Stimulated activated CD4-positive, alpha-beta T cell treated with anti-CD3 and anti-CD28 coated beads, Interleukin-1b, Interleukin-23, amount 100 ng/mL, for 24 hours (primary cell): ENCODE data around the gene CACNA1S.

Source experiments
- DNase-seq, 4 experiments: peaks; one replicate each; pipeline ENCODE4 v3.0.0-alpha.2; 2020; ENCODE audit warnings: low read depth in 4 of 4, low spot score in 1 of 4

The CACNA1S gene

DNA sequence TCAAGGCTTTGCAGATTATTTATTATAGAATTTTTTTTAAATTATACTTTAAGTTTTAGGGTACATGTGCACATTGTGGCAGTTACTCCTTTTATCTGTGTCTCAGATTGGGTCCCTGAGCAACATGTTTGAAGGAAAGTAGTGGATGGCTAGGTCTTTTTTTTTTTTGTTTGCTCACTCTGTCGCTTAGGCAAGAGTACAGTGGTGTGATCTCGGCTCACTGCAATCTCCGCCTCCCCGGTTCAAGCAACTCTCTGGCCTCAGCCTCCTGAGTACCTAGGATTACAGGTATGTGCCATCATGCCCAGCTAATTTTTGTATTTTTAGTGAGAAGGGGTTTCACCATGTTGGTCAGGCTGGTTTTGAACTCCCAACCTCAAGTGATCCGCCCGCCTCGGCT is 49.1 kb downstream of the CACNA1S start:
- DNase-seq, result no peak

DNA sequence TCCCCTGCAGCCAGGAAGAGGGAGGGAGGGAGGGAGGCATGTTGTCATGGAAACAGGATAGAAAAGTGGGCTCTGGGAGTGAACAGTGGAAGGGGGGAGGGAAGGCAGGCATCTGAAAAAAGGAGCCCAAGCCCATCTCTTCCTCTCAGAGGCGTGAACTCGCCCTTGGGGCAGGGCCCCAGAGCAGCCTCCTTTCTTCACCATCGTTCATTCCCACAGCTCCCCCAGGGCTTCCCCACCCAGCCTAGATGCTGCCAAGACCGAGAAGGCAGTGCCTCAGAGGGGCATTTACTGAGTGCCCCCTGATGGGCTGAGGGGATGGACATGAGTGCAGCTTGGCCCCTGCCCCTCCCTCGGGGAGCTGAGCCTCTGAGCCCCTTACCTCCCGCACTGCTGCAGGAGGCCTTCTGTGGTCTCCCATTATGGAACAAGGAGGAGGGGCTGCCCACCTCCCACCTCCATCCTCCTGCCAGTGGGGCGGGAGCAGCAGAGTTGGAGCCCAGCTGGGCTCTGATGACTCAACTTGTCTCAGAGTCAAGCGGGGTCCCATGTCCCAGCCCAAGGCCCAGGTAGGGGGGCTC is 49.6 kb downstream of the CACNA1S start:
- DNase-seq, result no peak

DNA sequence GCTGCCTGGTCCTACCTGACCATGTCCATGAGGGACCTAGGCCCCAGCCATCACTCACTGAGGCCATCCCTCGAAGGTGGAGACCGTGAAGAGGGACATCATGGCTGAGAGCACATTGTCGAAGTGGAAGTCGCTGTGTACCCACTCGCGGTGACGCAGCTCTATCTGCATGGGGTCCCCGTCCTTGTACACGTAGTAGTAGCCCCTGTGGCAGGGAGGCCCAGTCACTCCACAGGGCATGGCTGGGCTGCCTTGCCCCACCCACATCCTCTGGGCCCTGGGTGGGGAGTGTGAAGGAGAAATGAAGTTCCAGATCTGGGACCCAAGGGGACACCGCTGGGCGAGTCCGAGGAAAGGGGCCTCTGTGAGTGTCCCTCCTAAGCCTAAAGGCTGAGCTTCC is 50.3 kb downstream of the CACNA1S start:
- no peak for DNase-seq

DNA sequence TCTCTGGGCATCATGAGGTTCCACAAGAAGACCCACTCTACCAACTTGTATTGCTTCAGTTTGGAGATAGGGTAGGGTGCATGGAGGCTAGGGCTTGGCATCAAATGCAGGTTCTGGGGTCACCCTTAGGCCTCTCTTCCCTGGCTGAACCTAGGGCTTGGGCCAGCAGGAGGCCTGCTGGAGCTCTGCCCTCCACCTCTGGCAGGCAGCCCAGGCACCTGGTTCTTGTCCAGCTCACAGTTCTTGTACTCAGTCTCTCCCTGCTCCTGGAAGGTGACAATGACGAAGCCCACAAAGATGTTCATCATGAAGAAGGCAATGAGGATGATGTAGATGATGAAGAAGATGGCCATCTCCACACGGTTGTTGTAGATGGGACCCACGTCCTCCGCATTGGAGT is 51.2 kb downstream of the CACNA1S start:
- DNase-seq, result no peak

DNA sequence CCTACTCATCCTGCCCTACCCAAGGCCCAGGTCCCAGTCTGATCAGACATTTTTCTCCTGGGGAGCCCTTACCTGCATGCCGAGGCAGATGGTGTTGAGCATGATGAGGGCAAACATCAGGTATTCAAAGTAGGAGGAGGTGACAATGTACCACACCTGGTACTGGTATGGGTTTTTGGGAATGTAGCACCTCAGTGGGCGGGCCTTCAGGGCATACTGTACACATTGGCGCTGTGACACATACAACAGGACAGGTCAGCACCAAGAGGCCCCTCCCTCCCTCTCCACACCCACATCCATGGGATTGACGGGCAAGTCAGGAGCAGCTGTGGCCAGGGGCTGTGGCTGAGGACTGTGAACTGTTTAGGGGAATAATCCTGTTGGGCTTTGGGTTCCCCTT is 51.6 kb downstream of the CACNA1S start:
- DNase-seq, result no peak

DNA sequence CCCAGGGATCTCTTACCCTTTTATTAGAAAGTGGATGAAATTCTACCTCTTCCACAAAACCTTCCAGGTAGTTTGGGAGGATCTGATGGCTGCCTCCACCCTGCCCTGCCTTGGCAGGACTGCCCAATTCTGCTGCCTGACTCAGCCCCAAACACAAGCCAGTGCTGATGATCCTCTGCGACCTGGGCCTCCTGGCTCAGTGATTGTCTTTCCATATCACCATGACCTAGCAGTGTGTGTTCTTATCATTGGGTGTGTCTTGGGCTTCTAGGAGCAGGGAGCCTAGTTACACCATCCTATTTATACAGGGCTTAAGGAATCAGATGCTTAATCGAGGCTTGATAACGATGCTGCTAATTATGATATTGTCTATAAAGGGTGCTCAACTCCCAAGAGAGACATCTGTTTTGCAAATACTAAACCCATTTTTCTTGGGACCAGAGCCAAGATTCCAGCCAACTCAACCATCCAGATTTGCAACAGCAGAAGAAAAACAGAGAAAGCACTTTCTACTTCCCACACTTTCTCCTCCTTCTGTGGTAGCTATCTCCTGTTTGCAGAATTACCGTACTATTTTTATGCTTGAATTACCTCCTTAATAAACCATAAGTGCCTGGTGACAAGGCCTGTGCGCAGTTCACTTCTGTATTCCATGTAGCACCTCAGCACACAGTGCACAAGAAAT is 52.2 kb downstream of the CACNA1S start:
- DNase-seq, result no peak

DNA sequence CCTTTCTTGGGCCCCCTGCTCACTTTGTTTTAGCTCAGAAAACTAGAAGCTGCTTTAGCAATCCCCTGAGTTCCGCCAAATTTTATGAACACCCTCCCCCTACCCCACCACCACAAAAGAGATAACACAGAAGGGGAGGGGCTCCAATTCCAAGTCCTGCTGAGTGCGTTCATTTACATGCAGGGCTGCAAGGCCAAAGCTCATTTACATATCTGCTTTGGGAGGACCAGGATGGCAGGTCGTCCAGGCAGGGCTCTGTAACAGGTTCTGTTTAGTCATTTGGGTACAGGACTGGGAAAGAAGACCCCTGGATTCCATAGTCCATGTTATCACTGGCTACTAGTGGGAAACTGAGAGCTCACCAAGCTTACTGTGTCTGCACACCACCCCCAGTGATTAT is 52.8 kb downstream of the CACNA1S start:
- no peak for DNase-seq

DNA sequence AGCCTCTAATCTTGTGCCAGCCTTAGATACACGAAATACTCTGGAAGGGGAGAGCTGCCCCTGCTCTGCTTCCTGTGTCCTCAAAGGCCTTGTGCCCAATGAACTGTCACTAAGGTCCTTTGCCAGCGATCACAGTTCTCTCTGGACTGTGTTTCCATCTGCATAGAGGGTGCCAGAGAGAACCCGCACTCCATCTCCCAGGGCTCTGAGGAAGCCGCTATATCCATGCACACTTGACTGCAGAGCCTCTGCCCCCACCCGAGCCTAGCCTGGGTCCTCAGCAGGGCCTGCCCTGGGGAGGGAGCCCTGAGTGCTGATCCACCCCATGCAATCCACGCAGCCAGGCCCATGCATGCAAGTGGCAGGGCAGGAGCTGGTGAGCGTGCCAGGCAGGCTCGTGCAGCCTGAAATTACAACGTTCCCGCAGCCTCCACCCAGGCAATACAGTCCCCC is 58.1 kb downstream of the CACNA1S start:
- DNase-seq, result no peak

DNA sequence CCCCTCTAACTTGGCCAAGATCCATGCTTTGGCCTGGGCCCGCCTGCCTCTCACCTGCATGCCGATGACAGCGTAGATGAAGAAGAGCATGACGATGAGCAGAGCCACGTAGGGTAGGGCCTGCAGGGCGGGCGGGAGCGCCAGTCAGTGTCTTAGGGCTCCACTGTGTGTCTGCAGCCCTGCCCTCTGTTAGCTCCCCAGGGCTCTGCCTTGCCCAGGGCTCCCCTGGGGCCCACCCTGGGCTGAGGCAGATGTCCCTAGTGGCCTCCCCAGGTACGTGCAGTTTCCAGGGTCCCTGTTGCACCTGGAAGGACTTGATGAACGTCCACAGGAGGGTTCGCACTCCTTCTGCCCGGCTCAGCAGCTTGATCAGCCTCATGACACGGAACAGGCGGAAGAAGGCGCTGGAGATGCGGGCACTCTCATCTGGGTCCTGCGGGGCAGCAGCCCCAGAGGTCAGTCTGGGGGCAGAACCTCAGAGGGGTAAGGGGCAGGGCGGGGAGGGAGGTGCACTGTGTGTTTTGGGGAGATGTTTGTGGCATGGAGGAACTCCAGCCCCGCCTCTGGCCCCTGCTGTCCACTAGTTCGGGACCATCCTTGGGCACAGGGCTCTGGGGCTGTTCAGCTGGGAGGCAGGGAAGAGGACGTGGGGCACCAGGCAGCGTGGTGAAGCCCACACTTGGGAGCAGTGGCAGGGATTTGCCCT is 58.9 kb downstream of the CACNA1S start:
- no peak for DNase-seq

DNA sequence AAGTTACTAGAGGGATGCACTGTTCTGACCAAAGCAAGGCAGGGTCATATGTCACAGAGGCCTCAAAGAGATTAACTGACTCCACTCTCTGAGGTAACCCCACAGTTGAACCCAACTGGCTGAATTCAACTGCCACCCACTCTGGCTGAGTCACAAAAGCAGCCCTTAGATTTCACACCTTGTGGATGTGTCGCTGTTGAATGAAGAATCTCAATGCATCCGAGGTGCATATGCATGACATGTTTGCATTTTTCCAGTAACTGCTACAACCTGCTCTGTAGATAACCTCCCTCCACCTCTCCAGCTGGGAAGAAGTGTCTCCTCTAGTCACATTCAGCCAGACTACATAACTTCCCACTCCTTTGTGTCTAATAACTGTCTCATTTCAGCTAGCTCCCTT is 60.8 kb downstream of the CACNA1S start:
- DNase-seq, result no peak

DNA sequence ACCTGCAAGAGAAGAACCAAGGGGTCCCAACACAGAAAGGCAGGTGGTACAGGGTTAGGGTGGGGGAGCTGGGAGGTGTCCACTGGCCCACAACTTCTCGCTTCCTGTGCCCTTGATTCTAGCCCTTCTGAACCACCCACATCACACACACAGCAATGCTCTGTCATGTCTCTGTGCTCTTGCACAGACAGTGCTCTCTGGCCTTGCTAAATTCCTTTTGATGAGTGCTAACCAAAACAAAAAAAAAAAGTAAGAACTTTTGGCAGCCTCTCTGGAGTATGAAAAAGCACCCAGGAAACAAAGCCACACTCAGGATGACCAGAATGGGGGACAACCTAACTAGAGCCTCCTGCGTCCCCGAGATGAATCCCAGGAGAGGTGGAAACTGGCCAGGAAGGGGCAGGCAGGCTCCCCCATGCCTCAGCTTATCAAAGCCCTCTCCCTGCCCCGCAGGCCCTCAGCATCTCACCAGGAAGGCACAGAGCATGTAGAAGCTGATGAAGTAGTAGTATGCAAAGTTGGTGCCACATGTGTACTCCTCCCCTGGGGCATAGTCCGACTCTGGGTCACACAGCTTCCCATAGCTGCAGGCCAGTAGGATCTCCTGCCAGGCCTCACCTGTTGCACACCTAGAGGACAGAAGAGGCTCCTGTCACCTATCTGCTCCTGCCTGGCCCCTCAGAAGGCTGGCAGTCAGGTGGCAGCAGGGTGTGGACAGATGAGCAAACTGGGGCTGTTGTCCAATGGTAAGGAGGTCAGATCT is 61.5 kb downstream of the CACNA1S start:
- no peak for DNase-seq

DNA sequence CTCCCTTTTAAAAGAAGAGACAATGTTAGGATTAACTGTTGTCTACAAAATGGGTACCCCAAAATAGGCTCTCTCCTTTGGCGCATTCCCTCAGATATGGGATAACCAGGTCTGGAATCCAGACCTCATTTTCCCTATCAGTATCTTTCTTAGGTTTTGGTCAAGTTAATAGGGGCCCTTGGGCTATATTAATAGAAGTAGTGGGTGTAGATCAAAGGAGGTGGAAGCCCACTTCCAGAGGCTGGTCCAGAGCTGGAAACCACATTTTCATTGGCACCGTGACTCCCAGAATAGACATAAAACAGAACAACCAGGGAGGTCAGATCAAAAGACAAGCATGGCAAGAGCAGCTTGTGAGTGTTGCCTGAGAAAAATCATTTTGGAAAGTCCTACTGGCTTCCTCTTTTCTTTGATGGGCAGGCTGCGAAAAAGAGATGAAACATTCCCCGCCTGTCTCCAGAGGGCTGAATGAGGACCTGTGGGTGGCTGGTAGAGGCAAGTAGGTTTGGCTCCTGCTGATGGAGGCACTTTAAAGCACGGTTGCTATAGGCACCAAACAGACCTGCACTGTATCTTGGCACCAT is 62.9 kb downstream of the CACNA1S start:
- DNase-seq, result no peak

DNA sequence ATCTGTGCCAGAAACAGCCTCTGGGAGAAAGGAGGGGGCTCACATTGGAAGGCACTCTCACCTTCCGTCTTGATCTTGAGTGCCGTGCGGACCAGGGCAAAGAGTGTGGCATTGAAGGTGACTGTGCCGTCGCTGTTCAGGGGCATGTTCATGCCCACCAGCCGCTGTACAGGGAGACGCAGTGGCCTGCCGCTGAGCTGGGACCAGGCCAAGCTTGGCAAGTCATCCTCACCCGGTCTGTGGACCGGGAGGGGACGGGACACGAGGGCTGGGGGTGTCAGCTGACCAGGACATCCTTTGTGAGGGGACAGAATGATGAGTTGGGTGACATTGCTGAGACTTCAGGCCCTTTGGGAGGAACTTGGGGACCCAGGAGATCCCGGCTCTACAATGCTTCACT is 63.7 kb downstream of the CACNA1S start:
- no peak for DNase-seq

DNA sequence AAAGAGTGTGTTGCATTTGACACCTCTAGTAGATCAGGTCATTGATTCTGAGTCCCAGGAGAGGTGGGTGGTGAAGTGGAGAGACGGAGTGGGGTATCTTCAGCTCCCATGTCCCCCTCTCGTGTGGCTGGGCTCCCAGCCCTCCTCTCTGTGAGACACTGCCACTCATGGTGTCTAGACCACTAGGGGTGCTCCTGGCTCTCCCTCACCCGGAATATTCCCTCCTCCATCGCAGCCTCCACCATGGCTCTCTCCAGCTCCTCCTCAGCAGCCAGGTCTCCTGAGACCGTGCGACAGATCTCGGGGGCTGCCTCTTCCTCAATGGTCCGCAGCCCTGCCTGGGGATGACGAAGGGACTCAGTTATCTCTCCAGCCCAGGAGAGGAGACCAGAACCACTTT is 68.1 kb downstream of the CACNA1S start:
- no peak for DNase-seq

DNA sequence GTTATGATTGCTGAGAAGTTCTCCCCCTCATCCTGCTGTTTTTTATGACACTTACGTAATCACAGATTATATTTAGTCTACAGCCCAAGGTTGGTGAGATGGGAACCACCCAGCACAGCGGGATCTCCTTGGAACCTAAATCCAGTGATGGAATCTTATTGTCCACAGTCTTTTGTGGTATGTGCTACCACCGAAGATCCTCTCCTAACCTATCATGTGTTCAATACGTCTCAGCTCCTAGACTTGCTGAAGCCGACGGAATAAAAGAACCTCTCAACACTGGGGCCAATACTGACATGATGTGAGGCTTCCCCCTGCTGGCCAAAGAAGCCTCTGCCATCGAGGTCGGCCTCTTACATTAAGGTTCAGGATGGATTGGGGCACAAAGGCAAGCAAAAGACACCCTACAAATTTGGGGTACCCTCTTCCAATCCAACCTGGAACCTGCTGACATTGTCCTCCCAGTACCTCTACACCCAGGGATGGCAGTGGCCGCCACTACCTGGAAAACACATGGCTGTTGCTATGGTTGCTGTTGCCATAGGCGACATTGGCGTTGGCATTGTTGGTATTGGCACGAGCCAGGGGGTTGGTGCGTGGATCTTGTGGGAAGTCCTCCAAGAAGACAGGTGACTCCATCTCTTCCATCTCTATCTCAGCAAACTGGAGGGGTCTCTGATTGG is 69.3 kb downstream of the CACNA1S start:
- DNase-seq, result peak in 3 of 4 experiments; percentile 38 to 45 (median 39)

DNA sequence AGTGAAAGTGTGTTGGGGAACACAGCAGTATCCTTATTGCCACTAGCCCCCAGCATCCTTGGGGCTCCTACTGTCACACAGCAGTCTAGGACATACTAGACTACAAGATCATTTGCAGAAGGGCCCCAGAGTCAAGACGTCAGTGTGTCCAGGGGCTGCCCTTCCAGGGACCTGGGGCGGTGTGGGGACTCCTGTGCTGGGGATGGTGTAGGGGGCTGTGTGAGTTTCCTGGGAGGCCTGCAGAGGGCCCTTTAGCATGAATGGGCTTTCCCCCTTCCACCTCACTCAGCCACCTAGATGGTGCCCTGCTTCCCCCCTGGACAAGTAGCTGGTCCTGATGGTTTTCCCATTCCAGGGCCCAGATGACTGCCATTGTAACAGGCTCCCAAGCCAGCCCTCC is 71.2 kb downstream of the CACNA1S start:
- DNase-seq, result no peak

DNA sequence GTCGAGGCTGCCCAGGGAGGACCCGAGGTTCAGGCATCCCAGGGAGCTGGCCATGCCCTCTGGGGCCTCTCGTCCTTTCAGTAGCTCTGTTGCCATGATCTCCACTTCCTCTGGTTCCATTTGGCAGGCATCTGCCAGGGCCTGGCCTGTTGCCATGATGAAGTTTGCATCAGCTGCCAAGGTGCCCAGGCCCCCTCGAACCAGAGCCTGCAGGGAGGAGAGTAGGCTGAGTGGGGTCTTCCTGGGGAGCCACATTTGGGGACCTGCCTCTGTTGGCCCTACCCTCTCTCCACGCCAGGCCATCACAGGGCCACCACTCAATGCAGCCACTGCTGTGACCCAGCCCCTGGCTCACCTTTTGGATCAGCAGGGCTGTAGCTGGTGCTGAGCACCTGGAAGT is 72.3 kb downstream of the CACNA1S start:
- no peak for DNase-seq

DNA sequence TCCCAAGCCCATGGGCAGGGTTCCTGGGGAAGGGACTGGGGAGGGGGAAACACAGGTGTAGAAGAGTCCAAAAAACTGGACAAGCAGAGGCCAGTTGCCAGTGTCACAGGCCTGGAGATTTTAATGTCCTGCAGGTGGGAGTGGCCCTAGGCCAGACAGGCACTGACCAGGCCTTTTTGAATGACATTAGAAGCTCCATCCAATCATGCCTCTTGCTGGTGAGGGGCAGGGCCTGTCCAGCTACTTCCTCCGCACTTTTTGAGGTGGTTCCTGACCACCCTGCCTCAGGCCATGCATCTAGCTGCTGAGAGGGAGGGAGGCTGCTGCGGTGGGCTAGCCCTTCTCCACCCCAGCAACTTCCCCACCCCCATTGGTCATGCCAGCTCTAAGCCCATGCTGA is 72.8 kb downstream of the CACNA1S start:
- DNase-seq, result no peak

DNA sequence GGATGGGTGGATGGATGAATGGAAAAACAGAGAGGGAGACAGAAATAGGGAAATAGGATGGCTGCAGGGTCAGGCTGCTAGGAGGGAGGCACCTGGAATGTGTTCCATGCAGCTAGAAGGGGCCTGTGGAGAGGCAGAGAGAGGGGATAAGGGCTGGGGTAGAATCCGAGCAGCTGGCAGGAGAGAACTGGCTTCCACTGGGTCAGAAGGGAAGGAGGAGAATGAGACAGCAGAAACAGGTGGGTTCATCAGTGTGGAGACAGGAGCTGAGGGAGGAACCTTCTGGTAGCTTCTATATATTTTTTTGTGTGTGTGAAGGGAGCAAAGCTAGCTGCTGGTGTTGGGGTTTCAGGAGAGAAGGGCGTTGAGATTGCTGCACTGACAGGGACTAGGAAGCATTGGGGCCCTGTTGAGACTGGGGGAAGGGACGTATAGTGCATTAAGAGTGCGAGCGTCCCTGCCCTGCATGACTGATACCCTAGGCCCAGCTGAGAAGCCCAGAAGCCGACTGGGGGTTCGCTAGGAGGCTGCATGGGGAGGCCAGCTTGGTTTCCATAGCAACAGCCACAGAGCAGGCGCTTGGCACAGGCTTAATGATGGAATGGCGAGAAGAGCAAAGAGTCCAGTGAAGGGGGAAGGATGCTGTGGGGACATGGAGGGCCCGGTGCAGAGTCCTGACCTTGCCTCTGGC is 73.9 kb downstream of the CACNA1S start:
- DNase-seq, result no peak

DNA sequence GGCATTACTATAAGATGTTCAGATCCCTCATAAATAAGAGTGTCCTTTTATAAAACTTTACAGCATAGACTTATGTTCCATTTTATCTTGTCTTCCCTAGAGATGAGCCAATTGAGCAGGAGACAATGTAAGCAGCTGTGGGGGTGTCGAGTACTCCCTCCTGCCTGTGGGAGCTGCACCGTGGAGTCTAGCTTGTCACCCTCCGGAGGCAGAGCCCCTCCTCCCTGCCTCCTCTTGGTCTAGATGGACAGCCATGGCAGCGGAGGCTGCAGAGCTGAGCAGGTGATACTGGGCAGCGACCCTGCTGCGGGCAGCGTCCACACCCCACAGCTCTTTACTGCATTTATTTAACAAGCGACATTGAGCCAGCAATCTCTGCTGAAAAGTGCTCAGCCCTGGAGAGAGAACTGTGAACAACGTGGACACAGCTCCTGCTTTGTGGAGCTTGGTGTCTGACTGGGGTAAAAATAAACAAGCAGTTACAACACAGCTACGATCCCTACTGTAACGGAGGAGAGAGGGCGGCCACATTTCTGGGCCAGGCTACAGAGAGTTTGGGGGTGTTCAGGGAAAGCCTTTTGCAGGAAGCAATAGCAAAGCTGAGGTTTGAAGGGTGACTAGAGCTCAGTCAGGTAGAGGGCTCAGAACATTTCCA is 75.9 kb downstream of the CACNA1S start:
- DNase-seq, result no peak
